Activated T-helper 9 cell treated with anti-CD3 and anti-CD28 coated beads, Interleukin-2, amount 50 U/mL, for 16 hours (primary cell): ENCODE data around the gene ZC3H6.
"Not testable (repeated sequence)": the region's sequence is repeated elsewhere in the genome, so short reads cannot be mapped to it uniquely, and the experiment has no call there.

Experiments
- DNase-seq: peaks from one replicate; pipeline ENCODE4 v3.0.0-alpha.2; 2020; ENCODE audit warnings: low read depth

The ZC3H6 gene

GRCh38 chr2:112277596-112278220 lies 2.3 kb downstream of the ZC3H6 start:
- no peak for DNase-seq

GRCh38 chr2:112282066-112282465 lies 6.7 kb downstream of the ZC3H6 start:
- not testable (repeated sequence) for DNase-seq

GRCh38 chr2:112283535-112283934 lies 8.1 kb downstream of the ZC3H6 start:
- DNase-seq: not testable (repeated sequence)

- DNase-seq: no peak
These were observed 14.7 kb downstream of the ZC3H6 start for GRCh38 chr2:112290088-112290487.

GRCh38 chr2:112290648-112291047 lies 15.3 kb downstream of the ZC3H6 start:
- DNase-seq: no peak

- DNase-seq: no peak
These were observed 18.4 kb downstream of the ZC3H6 start for GRCh38 chr2:112293636-112294401.

GRCh38 chr2:112295407-112296078 lies 20.1 kb downstream of the ZC3H6 start:
- no peak for DNase-seq

GRCh38 chr2:112296407-112296806 lies 21.0 kb downstream of the ZC3H6 start:
- DNase-seq: no peak

GRCh38 chr2:112301171-112301584 lies 25.8 kb downstream of the ZC3H6 start:
- no peak for DNase-seq

GRCh38 chr2:112301973-112302372 lies 26.6 kb downstream of the ZC3H6 start:
- no peak for DNase-seq

- DNase-seq: no peak
These were observed 29.0 kb downstream of the ZC3H6 start for GRCh38 chr2:112304298-112304941.

- DNase-seq: no peak
These were observed 29.7 kb downstream of the ZC3H6 start for GRCh38 chr2:112305132-112305531.

GRCh38 chr2:112310906-112311305 lies 35.5 kb downstream of the ZC3H6 start:
- no peak for DNase-seq

- no peak for DNase-seq
These were observed 36.5 kb downstream of the ZC3H6 start for GRCh38 chr2:112311932-112312331.

- no peak for DNase-seq
These were observed 37.4 kb downstream of the ZC3H6 start for GRCh38 chr2:112312821-112313220.

GRCh38 chr2:112314856-112315255 lies 39.5 kb downstream of the ZC3H6 start:
- DNase-seq: no peak

- DNase-seq: no peak
These were observed 42.1 kb downstream of the ZC3H6 start for GRCh38 chr2:112317303-112318158.

- DNase-seq: no peak
These were observed 43.1 kb downstream of the ZC3H6 start for GRCh38 chr2:112318515-112318914.

GRCh38 chr2:112321375-112322320 lies 46.3 kb downstream of the ZC3H6 start:
- DNase-seq: no peak

GRCh38 chr2:112322919-112323318 lies 47.5 kb downstream of the ZC3H6 start:
- DNase-seq: no peak
